DND-41 (cell line): ENCODE results near the gene PPFIA2.

ENCODE experiments used
- ATAC-seq: fragments of 200-7000 bp; cut with Tn5 transposase; 3 replicates; pipeline ENCODE4 v1.9.1; 2021; ENCODE audit warnings: low read depth; ENCODE audit not compliant: insufficient read depth
- DNase-seq: peaks from one replicate; pipeline ENCODE4 v3.0.0-alpha.2; 2020
- H2AFZ ChIP-seq: 2 replicates; pipeline ENCODE4 v1.6.0; 2012; ENCODE audit warnings: low read depth, low read length
- H3K27ac ChIP-seq: 2 replicates; pipeline ENCODE4 v1.5.1; 2012; ENCODE audit warnings: low read length, inconsistent platforms
- H3K27me3 ChIP-seq: fragments of 200-600 bp; sonication (generic); 2 replicates; pipeline ENCODE4 v1.6.0; 2012; ENCODE audit warnings: low read length, mild to moderate bottlenecking, inconsistent platforms; ENCODE audit not compliant: insufficient read depth, poor library complexity
- H3K36me3 ChIP-seq: 2 replicates; pipeline ENCODE4 v1.5.1; 2012; ENCODE audit warnings: low read length, inconsistent platforms; ENCODE audit not compliant: insufficient read depth
- H3K4me1 ChIP-seq: 2 replicates; pipeline ENCODE4 v1.5.1; 2012; ENCODE audit warnings: mild to moderate bottlenecking, low read length; ENCODE audit not compliant: insufficient read depth
- H3K4me2 ChIP-seq: 2 replicates; pipeline ENCODE4 v1.6.0; 2012; ENCODE audit warnings: mild to moderate bottlenecking, moderate library complexity, low read length, inconsistent platforms; ENCODE audit not compliant: insufficient read depth
- H3K4me3 ChIP-seq, 2 experiments: fragments of 200-600 bp in 1 of 2; shearing (Covaris generic) in 1 of 2; 2 replicates each; pipeline ENCODE4 v1.5.1; 2012 to 2016; ENCODE audit warnings: inconsistent platforms in 2 of 2, low read length in 2 of 2, mild to moderate bottlenecking in 2 of 2, low read depth in 1 of 2, moderate library complexity in 1 of 2
- H3K79me2 ChIP-seq: 2 replicates; pipeline ENCODE4 v1.6.0; 2012; ENCODE audit warnings: low read length, inconsistent platforms; ENCODE audit not compliant: insufficient read depth
- H3K9ac ChIP-seq: 2 replicates; pipeline ENCODE4 v1.6.0; 2012; ENCODE audit warnings: low read depth, mild to moderate bottlenecking, inconsistent platforms, low read length, moderate library complexity
- H3K9me3 ChIP-seq: 2 replicates; pipeline ENCODE4 v1.5.1; 2012; ENCODE audit warnings: low read length, moderate library complexity, mild to moderate bottlenecking, inconsistent platforms; ENCODE audit not compliant: insufficient read depth, severe bottlenecking
- H4K20me1 ChIP-seq: 2 replicates; pipeline ENCODE4 v1.6.0; 2012; ENCODE audit warnings: low read length; ENCODE audit not compliant: insufficient read depth
- EZH2 ChIP-seq: IDR thresholded peaks from 3 replicates; pipeline ENCODE4 v1.6.1; 2012; ENCODE audit warnings: borderline replicate concordance, low read depth, mild to moderate bottlenecking, moderate library complexity, low read length, inconsistent platforms; ENCODE audit not compliant: severe bottlenecking
- TF ChIP-seq, protein P1 (sequence below): IDR thresholded peaks from 2 replicates; pipeline ENCODE4 v1.5.1; 2012; ENCODE audit warnings: borderline replicate concordance, low read length, moderate library complexity, mild to moderate bottlenecking; ENCODE audit not compliant: poor library complexity, severe bottlenecking; ENCODE audit errors: extremely low read depth

The PPFIA2 gene

DNA sequence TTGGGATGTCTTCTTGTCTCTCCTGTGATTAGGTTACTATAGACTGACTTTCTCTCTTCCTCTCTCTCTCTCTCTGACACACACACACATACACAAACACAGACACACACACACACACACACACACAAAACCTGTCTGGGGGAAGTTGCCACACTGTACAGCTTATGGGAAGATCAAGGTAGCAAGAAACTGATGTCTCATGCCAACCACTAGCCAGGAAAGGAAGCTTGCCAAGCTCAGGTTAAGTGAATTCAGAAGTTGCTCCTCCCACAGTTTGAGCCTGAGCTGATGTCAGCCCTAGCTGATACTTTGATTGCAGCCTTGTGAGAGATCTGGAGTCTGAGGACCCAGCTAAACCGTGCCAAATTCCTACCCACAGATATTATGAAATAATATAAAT lies 67.1 kb downstream of the PPFIA2 start:
- DNase-seq (no peak), ATAC-seq (no peak)
- no peak overlapping the region for H3K4me2 ChIP-seq
- H3K4me1 ChIP-seq = no peaks in the 10 kb centered on the region
- TF ChIP-seq, protein P1, sequence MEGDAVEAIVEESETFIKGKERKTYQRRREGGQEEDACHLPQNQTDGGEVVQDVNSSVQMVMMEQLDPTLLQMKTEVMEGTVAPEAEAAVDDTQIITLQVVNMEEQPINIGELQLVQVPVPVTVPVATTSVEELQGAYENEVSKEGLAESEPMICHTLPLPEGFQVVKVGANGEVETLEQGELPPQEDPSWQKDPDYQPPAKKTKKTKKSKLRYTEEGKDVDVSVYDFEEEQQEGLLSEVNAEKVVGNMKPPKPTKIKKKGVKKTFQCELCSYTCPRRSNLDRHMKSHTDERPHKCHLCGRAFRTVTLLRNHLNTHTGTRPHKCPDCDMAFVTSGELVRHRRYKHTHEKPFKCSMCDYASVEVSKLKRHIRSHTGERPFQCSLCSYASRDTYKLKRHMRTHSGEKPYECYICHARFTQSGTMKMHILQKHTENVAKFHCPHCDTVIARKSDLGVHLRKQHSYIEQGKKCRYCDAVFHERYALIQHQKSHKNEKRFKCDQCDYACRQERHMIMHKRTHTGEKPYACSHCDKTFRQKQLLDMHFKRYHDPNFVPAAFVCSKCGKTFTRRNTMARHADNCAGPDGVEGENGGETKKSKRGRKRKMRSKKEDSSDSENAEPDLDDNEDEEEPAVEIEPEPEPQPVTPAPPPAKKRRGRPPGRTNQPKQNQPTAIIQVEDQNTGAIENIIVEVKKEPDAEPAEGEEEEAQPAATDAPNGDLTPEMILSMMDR = no peak
- TF ChIP-seq EZH2 = no peak
- no peak overlapping the region for H3K27ac ChIP-seq
- no peaks in the 10 kb centered on the region for H3K27me3 ChIP-seq
- H3K9ac ChIP-seq = no peak overlapping the region
- no peaks in the 10 kb centered on the region for H3K36me3 ChIP-seq
- H4K20me1 ChIP-seq = no peaks in the 10 kb centered on the region
- no peak overlapping the region for H3K4me3 ChIP-seq
- no peaks in the 10 kb centered on the region for H3K79me2 ChIP-seq
- no peaks in the 10 kb centered on the region for H3K9me3 ChIP-seq
- H2AFZ ChIP-seq = no peak overlapping the region

DNA sequence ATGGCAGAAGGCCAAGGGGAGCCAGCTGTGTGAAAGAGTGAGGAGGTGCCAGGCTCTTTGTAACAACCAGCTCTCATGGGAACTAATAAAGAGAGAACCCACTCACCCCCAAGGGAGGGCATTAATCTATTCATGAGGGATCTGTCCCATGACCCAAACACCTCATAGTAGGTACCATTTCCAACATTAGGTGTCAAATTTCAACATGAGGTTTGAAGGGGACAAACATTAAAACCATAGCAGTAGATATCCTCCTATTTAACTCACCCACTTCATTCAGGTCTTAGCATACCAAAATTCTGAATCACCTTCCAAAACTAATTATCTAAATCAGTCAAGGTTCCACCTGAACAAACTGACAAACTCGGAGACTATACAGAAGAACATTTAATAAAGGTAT lies 75.3 kb downstream of the PPFIA2 start:
- H3K4me2 ChIP-seq = no peak overlapping the region
- no peak for ATAC-seq
- no peaks in the 10 kb centered on the region for H3K36me3 ChIP-seq
- no peaks in the 10 kb centered on the region for H4K20me1 ChIP-seq
- no peak overlapping the region for H3K27ac ChIP-seq
- no peaks in the 10 kb centered on the region for H3K9me3 ChIP-seq
- no peaks in the 10 kb centered on the region for H3K79me2 ChIP-seq
- no peaks in the 10 kb centered on the region for H3K4me1 ChIP-seq
- no peak overlapping the region for H3K9ac ChIP-seq
- TF ChIP-seq, protein P1 = no peak
- TF ChIP-seq EZH2 = no peak
- H3K27me3 ChIP-seq = no peaks in the 10 kb centered on the region
- no peak overlapping the region for H2AFZ ChIP-seq
- no peak for DNase-seq
- H3K4me3 ChIP-seq = no peak overlapping the region

DNA sequence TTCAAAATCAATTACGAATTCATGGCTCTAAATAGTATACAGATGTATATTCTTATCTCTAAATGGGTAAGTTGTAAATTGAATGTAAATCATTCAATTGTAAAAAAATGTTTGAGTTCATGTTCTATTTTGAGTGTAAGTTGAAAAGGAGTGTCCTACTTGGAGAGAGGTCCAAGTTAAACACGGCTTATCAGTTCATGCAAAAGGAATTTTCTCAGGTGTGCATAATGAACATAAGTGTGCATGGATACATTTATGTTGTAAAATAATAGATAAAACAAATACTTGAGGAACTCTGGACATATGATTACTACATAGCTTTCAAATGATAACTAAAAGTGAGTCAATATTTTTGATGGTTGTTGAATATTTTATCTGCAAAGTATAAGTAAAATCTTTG lies 79.5 kb downstream of the PPFIA2 start:
- H3K4me3 ChIP-seq = no peak overlapping the region
- H3K27me3 ChIP-seq = no peaks in the 10 kb centered on the region
- H3K27ac ChIP-seq = no peak overlapping the region
- no peaks in the 10 kb centered on the region for H3K79me2 ChIP-seq
- TF ChIP-seq, protein P1 = no peak
- H3K4me1 ChIP-seq = no peaks in the 10 kb centered on the region
- H3K9me3 ChIP-seq = no peaks in the 10 kb centered on the region
- no peaks in the 10 kb centered on the region for H4K20me1 ChIP-seq
- H3K4me2 ChIP-seq = no peak overlapping the region
- H3K9ac ChIP-seq = no peak overlapping the region
- no peak overlapping the region for H2AFZ ChIP-seq
- DNase-seq = no peak
- H3K36me3 ChIP-seq = no peaks in the 10 kb centered on the region
- ATAC-seq = no peak

DNA sequence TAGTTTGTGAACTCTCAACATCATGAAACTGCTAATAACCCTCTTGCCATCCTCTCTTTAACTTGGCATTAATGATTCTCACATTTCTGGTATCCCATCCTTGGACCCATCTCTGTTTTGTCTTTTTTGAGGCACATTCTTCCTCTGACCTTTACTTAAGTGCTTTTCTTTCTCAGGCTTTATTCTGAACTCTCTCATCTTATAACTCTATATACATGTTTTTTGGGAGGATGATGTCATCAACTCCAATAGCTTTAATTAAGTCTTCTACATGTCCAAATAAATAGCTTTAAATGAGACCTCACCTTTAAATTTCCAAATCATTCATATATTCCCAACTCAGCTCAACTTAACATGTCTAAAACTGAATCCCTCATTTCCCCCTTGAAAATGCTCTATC lies 88.4 kb downstream of the PPFIA2 start:
- H3K4me2 ChIP-seq = no peak overlapping the region
- no peak overlapping the region for H3K4me3 ChIP-seq
- no peaks in the 10 kb centered on the region for H3K36me3 ChIP-seq
- ATAC-seq = no peak
- TF ChIP-seq, protein P1 = no peak
- TF ChIP-seq EZH2 = no peak
- H3K27ac ChIP-seq = no peak overlapping the region
- H3K79me2 ChIP-seq = no peaks in the 10 kb centered on the region
- no peaks in the 10 kb centered on the region for H3K9me3 ChIP-seq
- H3K9ac ChIP-seq = no peak overlapping the region
- no peaks in the 10 kb centered on the region for H3K27me3 ChIP-seq
- H4K20me1 ChIP-seq = no peaks in the 10 kb centered on the region
- H3K4me1 ChIP-seq = no peaks in the 10 kb centered on the region
- no peak for DNase-seq
- no peak overlapping the region for H2AFZ ChIP-seq
